NT2/D1 (cell line): ENCODE measurements around the gene IL21R.

Experiments
- YY1 ChIP-seq: IDR thresholded peaks from 2 replicates; pipeline ENCODE4 v1.6.1; 2011; ENCODE audit not compliant: insufficient read length, insufficient read depth
- ZNF274 ChIP-seq: IDR thresholded peaks from 2 replicates; pipeline ENCODE4 v1.6.1; 2011; ENCODE audit warnings: mild to moderate bottlenecking, low read depth, low read length

DNA sequence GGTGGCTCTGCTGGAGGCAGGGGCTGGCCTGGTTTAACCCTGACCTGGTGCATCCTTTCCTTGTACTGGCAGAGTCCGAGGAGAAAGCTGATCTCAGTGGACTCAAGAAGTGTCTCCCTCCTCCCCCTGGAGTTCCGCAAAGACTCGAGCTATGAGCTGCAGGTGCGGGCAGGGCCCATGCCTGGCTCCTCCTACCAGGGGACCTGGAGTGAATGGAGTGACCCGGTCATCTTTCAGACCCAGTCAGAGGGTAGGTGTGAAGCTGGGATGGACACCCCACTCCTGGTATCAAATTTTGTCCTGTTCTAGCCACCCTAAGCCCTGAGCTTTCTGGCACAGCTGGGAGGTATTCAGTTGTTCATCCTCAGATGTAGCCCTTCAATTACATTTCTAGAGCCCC lies 42.5 kb downstream of the IL21R start:
- TF ChIP-seq ZNF274 (no peak), YY1 (no peak)
